ENCODE results near the gene IGLL5. TPM values are rescaled to one million over a fixed set of nuclear protein-coding genes. Genes with fewer than 3 reads are reported as not detected.

Gene IGLL5
- total RNA-seq, 1 experiment from 2014 or later, result not detected

DNA sequence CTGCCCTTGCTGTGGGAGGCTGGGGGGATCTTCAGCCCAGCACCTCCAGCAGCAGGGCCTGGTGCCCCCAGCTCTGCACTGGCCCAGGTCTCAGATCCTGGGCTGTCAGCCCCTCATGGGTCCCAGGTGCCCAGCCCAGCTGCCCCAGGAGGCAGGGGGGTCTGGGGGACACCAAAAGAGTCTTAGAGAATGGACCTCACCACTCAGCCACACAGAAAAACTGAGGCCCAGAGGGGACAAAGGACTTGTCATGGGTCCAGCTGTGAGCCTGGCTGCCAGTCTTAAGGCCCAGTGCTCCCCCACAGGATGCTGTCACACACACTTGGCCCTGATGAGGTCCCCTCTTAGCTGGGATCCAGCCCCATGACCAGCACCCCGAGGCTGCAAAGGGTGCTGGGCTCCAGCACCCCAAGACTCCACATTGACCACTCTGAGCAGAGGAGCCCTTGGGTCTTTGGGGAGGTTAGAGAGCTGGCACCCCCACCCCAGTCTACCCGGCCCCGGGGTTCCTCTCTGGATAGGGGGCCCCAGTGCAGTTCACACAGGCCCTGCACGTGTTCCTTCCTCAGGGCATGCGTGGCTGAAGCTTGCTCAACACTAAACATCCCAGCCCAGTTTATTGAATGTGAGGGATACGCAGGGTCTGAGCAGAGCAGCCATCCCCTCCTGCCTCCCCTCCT, 54.4 kb downstream of the IGLL5 start:
- ATAC-seq, result no peak
- no peaks in the 10 kb centered on the region for H3K4me1 ChIP-seq (ENCODE audit: insufficient read depth, low read length)

DNA sequence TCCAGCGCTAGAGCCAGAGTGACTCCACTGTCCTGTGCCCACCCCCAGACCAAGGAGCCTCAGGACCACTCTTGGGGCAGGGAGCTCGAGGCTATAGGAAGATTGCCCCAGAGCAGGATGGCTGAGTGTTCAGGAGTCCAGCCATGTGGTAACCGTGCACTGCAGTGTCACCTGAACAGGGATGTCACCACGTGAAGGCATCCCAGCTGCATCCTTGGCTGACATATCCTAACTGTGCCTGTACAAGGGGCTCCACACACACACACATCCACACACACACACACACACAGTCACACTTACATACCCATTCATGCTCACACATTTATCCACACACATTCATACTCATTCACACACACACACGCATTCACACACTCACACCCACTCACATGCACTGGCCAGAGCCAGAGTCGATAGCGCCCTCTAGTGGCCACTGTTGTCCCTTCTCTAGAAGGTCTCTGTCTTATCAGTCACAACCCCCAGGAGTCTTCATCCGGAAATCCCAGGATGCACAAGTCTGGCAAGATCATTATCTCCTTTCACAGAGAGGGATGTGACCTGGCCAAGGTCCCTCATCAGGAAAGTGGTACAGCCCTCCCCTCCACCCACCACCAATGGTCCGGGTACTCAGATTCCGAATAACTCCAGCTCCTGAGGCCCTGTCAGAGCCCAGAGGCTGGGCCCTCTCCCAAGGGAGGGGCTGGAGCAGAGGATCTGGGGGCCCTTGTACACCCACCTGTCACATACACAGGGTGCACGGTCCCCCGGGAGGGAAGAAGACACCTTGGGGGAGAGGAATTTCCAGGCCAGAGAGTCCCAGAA, 55.1 kb downstream of the IGLL5 start:
- intact Hi-C loops (cut with micrococcal nuclease), result no loop called here
- Histone ChIP-seq H3K4me2 (ENCODE audit: low read length) (no peak overlapping the region), H3K79me2 (ENCODE audit: low read length) (no peaks in the 10 kb centered on the region), H4K20me1 (ENCODE audit: low read length) (no peaks in the 10 kb centered on the region), H3K4me3 (ENCODE audit: low read length) (no peak overlapping the region), H3K27ac (ENCODE audit: low read length) (no peak overlapping the region), H3F3A (ENCODE audit: low read length, unreplicated experiment) (no peaks in the 10 kb centered on the region), H3K4me1 (ENCODE audit: insufficient read depth, low read length) (no peaks in the 10 kb centered on the region), H3K9me2 (replicated peaks; ENCODE audit: low read length) (no peaks in the 10 kb centered on the region), H3K9ac (ENCODE audit: low read length) (no peak overlapping the region), H3K36me3 (ENCODE audit: low read depth, low read length) (no peaks in the 10 kb centered on the region), H3K9me3 (ENCODE audit: low read length) (no peaks in the 10 kb centered on the region), H2AFZ (ENCODE audit: low read length) (no peak overlapping the region), H3K27me3 (ENCODE audit: low read length) (no peaks in the 10 kb centered on the region; the same call in 1 of the 2 replicates)
- no TSS peak for BruUV-seq (replicated peaks)
- ATAC-seq, result peak; percentile 59; the same call in 1 of the 2 replicates
- DNase-seq, result peak; percentile 66
- ChIA-PET POLR2A (ENCODE audit: unreplicated experiment) (no interaction called here), CTCF (no interaction called here)
- TF ChIP-seq EZH2phosphoT487 (IDR thresholded peaks at IDR 0.05; ENCODE audit: borderline replicate concordance, low read length), result no peak
- TF ChIP-seq, protein P1, sequence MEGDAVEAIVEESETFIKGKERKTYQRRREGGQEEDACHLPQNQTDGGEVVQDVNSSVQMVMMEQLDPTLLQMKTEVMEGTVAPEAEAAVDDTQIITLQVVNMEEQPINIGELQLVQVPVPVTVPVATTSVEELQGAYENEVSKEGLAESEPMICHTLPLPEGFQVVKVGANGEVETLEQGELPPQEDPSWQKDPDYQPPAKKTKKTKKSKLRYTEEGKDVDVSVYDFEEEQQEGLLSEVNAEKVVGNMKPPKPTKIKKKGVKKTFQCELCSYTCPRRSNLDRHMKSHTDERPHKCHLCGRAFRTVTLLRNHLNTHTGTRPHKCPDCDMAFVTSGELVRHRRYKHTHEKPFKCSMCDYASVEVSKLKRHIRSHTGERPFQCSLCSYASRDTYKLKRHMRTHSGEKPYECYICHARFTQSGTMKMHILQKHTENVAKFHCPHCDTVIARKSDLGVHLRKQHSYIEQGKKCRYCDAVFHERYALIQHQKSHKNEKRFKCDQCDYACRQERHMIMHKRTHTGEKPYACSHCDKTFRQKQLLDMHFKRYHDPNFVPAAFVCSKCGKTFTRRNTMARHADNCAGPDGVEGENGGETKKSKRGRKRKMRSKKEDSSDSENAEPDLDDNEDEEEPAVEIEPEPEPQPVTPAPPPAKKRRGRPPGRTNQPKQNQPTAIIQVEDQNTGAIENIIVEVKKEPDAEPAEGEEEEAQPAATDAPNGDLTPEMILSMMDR (conservative IDR thresholded peaks at IDR 0.05; ENCODE audit: low read depth, low read length), result peak; percentile 88
- TF ChIP-seq EZH2 (IDR thresholded peaks at IDR 0.05; ENCODE audit: low read length, unreplicated experiment), result no peak

More for the DNA sequence above, 54.4 kb downstream of the IGLL5 start:
- H3K9me3 ChIP-seq (ENCODE audit: low read length), result no peaks in the 10 kb centered on the region
- ChIA-PET CTCF (interaction anchor here (0.6 kb wide), 1 partner anchor 68 kb away, joined by 3 read pairs; no protein-coding TSS in a partner anchor), POLR2A (ENCODE audit: unreplicated experiment) (no interaction called here)
- TF ChIP-seq EZH2phosphoT487 (IDR thresholded peaks at IDR 0.05; ENCODE audit: borderline replicate concordance, low read length), result no peak
- BruUV-seq (replicated peaks), result no TSS peak
- H3F3A ChIP-seq (ENCODE audit: low read length, unreplicated experiment), result no peaks in the 10 kb centered on the region
- no peaks in the 10 kb centered on the region for H3K36me3 ChIP-seq (ENCODE audit: low read depth, low read length)
- H3K27ac ChIP-seq (ENCODE audit: low read length), result no peak overlapping the region
- H3K27me3 ChIP-seq (ENCODE audit: low read length), result no peaks in the 10 kb centered on the region; the same call in 1 of the 2 replicates
- intact Hi-C loops (cut with micrococcal nuclease), result no loop called here
- H2AFZ ChIP-seq (ENCODE audit: low read length), result no peak overlapping the region
- H3K4me2 ChIP-seq (ENCODE audit: low read length), result no peak overlapping the region
- H4K20me1 ChIP-seq (ENCODE audit: low read length), result no peaks in the 10 kb centered on the region
- H3K79me2 ChIP-seq (ENCODE audit: low read length), result no peaks in the 10 kb centered on the region
- DNase-seq, result no peak
- H3K4me3 ChIP-seq (ENCODE audit: low read length), result no peak overlapping the region
- H3K9me2 ChIP-seq (replicated peaks; ENCODE audit: low read length), result no peaks in the 10 kb centered on the region
- no peak overlapping the region for H3K9ac ChIP-seq (ENCODE audit: low read length)

DNA sequence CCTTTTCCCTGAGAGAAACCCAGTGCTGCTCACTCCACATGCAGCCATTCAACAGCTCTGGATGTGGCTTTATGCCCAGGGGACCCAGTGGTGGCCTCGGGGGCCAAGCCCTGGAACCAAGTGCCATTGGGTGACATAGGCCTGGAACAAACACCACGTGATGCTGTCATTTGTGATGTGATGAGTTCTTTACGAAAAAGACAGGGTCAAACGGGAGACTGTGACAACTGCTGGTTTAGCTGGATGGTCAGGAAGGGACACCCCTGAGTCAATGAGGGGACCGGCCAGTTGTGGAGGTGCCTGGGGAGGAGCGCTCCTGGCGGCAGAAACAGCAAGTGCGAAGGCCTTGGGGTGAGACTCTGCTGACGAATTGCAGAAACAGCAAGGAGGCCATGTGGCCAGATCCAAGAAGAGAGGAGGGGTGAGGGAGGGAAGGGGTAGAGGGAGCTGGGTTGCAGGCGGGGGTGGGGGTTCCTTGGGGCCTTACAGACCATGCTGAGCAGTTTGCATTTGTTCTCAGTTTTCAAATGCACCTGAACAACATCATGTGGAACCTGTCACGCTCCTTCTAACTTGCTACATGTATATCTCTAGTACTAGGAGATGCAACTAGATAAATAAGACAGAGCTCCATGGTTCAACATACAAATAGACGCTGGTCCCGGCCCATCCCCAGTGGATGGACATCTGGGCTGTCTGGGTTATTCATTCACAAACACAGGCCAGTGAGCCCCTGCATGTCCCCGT, 56.1 kb downstream of the IGLL5 start:
- DNase-seq, result no peak
- H3K9me2 ChIP-seq (replicated peaks; ENCODE audit: low read length), result no peaks in the 10 kb centered on the region
- no peak for ATAC-seq
- intact Hi-C loops (cut with micrococcal nuclease), result no loop called here
- no peak overlapping the region for H3K4me2 ChIP-seq (ENCODE audit: low read length)
- no TSS peak for BruUV-seq (replicated peaks)
- no peaks in the 10 kb centered on the region for H3F3A ChIP-seq (ENCODE audit: low read length, unreplicated experiment)
- no peaks in the 10 kb centered on the region for H3K79me2 ChIP-seq (ENCODE audit: low read length)
- CTCF ChIA-PET, result no interaction called here
- no peak overlapping the region for H3K27ac ChIP-seq (ENCODE audit: low read length)
- POLR2A ChIA-PET (ENCODE audit: unreplicated experiment), result no interaction called here
- no peak overlapping the region for H3K9ac ChIP-seq (ENCODE audit: low read length)
- no peak overlapping the region for H3K4me3 ChIP-seq (ENCODE audit: low read length)
- no peaks in the 10 kb centered on the region for H3K9me3 ChIP-seq (ENCODE audit: low read length)
- no peak overlapping the region for H2AFZ ChIP-seq (ENCODE audit: low read length)
- no peaks in the 10 kb centered on the region for H4K20me1 ChIP-seq (ENCODE audit: low read length)
- H3K27me3 ChIP-seq (ENCODE audit: low read length), result no peaks in the 10 kb centered on the region; the same call in 1 of the 2 replicates
- no peaks in the 10 kb centered on the region for H3K4me1 ChIP-seq (ENCODE audit: insufficient read depth, low read length)
- H3K36me3 ChIP-seq (ENCODE audit: low read depth, low read length), result no peaks in the 10 kb centered on the region
- TF ChIP-seq, protein P1 (conservative IDR thresholded peaks at IDR 0.05; ENCODE audit: low read depth, low read length), result no peak
- no peak for TF ChIP-seq EZH2phosphoT487 (IDR thresholded peaks at IDR 0.05; ENCODE audit: borderline replicate concordance, low read length)
- no peak for TF ChIP-seq EZH2 (IDR thresholded peaks at IDR 0.05; ENCODE audit: low read length, unreplicated experiment)

Measured in PC-3 (cell line).